Measurements from ENCODE around the gene YAE1. TPM values are rescaled to one million over a fixed set of nuclear protein-coding genes. Genes with fewer than 3 reads are reported as not detected.

YAE1 gene
- total RNA-seq, 4 donors from 2014 or later, result 13.3 to 18.5 (median 17.0) TPM

DNA sequence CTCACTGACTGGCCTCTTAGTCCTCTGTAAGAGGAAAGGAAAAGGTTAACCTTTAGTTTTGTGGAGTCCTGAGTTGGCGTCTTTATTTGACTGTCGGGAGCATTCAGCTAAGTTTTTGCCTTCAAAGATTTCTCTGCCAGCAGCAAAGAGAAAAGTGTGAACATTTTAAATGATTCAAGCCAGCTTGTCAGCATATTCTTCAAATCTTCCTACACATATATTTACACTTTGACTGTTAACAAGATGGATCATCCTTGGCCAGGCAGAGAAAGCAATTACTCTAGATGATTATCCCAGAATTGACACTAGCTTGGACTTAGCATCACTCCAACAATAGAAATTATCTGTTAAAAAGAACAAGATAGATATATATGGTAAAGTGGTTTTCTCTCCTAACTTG is 15.8 kb upstream of the YAE1 start:
- Histone ChIP-seq H3K27ac (replicated peaks in 1 of 4) (no peak overlapping the region), H3K4me3 (no peak overlapping the region), H3K36me3 (no peaks in the 10 kb centered on the region), H3K9me3 (peaks cover 0 to 23% (median 15%) of the 10 kb centered on the region in 4 donors), H3K4me1 (no peaks in the 10 kb centered on the region), H3K27me3 (peaks cover 0 to 4% (median 0%) of the 10 kb centered on the region in 4 donors)
- WGBS, result 35% methylated on average over 2 of the region's 2 CpGs
- no peak for DNase-seq (ENCODE audit: extremely low spot score)
- intact Hi-C loops (cut with DNase I), result no loop called here
- TF ChIP-seq, protein P1, sequence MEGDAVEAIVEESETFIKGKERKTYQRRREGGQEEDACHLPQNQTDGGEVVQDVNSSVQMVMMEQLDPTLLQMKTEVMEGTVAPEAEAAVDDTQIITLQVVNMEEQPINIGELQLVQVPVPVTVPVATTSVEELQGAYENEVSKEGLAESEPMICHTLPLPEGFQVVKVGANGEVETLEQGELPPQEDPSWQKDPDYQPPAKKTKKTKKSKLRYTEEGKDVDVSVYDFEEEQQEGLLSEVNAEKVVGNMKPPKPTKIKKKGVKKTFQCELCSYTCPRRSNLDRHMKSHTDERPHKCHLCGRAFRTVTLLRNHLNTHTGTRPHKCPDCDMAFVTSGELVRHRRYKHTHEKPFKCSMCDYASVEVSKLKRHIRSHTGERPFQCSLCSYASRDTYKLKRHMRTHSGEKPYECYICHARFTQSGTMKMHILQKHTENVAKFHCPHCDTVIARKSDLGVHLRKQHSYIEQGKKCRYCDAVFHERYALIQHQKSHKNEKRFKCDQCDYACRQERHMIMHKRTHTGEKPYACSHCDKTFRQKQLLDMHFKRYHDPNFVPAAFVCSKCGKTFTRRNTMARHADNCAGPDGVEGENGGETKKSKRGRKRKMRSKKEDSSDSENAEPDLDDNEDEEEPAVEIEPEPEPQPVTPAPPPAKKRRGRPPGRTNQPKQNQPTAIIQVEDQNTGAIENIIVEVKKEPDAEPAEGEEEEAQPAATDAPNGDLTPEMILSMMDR (IDR thresholded peaks at IDR 0.05), result no peak
- no peak for TF ChIP-seq POLR2AphosphoS5 (IDR thresholded peaks at IDR 0.05)
- TF ChIP-seq POLR2A (IDR thresholded peaks at IDR 0.05; ENCODE audit: low read depth), result no peak
- TF ChIP-seq EP300 (IDR thresholded peaks at IDR 0.05), result no peak

DNA sequence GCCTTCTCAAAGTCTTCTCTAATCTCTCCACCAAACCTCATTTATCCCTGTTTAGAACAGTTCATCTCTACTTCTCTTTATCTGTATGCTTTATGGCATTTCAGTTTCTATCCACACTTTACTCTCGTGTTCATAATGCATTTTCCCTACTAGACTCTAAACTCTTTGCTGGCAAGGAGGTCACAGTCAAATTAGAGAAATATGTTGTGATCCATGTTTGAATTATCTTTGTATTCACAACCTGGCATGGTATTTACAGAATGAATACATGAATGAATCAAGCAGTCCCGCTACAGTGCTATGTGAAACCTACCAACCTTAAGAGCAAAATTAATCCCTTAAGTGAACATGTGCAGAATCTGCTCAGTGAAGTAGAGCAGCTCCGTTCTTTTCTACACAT is 12.8 kb upstream of the YAE1 start:
- Histone ChIP-seq H3K36me3 (no peaks in the 10 kb centered on the region), H3K4me3 (no peak overlapping the region), H3K27ac (replicated peaks in 1 of 4) (no peak overlapping the region), H3K27me3 (no peaks in the 10 kb centered on the region), H3K4me1 (no peaks in the 10 kb centered on the region), H3K9me3 (no peaks in the 10 kb centered on the region)
- DNase-seq (ENCODE audit: extremely low spot score), result no peak
- TF ChIP-seq POLR2A (IDR thresholded peaks at IDR 0.05; ENCODE audit: low read depth), result no peak
- TF ChIP-seq POLR2AphosphoS5 (IDR thresholded peaks at IDR 0.05), result no peak
- TF ChIP-seq EP300 (IDR thresholded peaks at IDR 0.05), result no peak
- TF ChIP-seq, protein P1 (IDR thresholded peaks at IDR 0.05), result no peak
- 78% methylated on average over 3 of the region's 3 CpGs for WGBS
- intact Hi-C loops (cut with DNase I), result no loop called here

DNA sequence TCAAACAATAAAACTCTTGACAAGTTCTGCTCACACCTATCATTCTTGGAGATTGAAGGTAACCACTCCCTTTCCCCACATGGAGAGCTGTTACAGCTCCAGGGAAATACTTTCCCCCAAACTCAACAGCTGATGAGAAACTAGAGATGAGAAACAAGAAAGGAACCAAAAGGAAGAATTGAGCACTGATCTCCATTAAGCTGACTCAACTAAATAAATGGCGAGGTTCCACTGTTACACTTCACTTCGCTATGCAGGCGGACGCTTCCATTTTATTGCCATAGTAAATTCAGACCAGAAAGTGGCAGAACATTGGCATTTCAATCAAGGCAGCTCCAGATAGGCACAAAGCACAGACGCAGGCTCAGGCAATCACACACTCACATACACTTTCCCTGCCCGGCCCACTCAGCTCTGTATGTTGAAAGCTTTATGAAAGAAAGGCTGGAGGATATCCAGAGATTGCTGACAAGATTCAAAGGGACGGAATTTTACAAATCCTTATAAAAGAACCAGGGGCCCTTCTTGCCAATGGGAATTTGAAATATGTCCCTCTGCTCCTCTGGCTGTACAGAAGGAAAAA is 11.5 kb upstream of the YAE1 start:
- TF ChIP-seq, protein P1 (IDR thresholded peaks at IDR 0.05), result no peak
- TF ChIP-seq EP300 (IDR thresholded peaks at IDR 0.05) (no peak), POLR2AphosphoS5 (IDR thresholded peaks at IDR 0.05) (no peak), POLR2A (IDR thresholded peaks at IDR 0.05; ENCODE audit: low read depth) (no peak)
- DNase-seq (ENCODE audit: extremely low spot score), result no peak
- Histone ChIP-seq H3K27me3 (no peaks in the 10 kb centered on the region), H3K27ac (replicated peaks in 1 of 4) (no peak overlapping the region), H3K4me1 (no peaks in the 10 kb centered on the region), H3K9me3 (no peaks in the 10 kb centered on the region), H3K4me3 (no peak overlapping the region), H3K36me3 (no peaks in the 10 kb centered on the region)
- WGBS, result 74% methylated on average over 7 of the region's 7 CpGs
- intact Hi-C loops (cut with DNase I), result no loop called here

DNA sequence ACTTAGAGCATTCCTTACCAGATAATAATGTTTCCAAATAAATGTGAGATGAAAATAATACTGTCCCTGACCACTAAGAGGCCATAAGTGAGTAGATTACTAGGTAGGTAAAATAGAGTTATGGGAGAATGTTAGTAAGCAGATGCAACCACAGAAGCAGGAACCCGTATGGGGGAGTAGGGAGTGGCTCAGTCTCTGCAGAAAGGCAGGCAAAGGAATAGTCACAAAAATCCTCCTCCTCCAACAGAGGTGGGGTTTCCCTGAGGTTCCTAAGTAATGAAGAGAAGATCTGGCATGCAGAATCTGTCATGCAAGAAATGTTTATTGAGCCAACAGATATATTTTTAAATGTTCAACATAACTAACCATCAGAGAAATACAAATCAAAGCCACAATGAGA is 9.0 kb upstream of the YAE1 start:
- Histone ChIP-seq H3K36me3 (no peaks in the 10 kb centered on the region), H3K9me3 (no peaks in the 10 kb centered on the region), H3K27me3 (no peaks in the 10 kb centered on the region), H3K4me1 (no peaks in the 10 kb centered on the region), H3K4me3 (no peak overlapping the region), H3K27ac (replicated peaks in 1 of 4) (no peak overlapping the region)
- TF ChIP-seq POLR2AphosphoS5 (IDR thresholded peaks at IDR 0.05), result no peak
- TF ChIP-seq, protein P1 (IDR thresholded peaks at IDR 0.05), result no peak
- no peak for TF ChIP-seq EP300 (IDR thresholded peaks at IDR 0.05)
- TF ChIP-seq POLR2A (IDR thresholded peaks at IDR 0.05; ENCODE audit: low read depth), result no peak
- 36% methylated on average over 1 of the region's 1 CpG for WGBS
- intact Hi-C loops (cut with DNase I), result no loop called here
- DNase-seq (ENCODE audit: extremely low spot score), result no peak

DNA sequence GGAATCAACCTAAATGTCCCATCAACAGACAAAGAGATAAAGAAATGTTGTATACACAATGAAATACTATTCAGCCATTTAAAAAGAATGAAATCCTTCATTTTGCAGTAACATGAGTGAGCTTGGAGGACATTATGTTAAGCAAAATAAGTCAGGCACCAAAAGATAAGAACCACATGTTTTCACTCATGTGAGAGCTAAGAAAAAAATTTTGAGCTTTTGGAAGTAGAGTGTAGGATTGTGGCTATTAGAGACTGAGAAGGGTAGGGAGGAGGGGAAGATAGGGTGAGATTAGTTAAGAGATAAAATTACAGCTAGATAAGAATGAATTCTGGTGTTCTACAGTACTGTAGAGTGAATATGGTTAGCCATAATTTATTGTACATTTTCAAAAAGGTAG is 8.3 kb upstream of the YAE1 start:
- H3K4me1 ChIP-seq, result no peaks in the 10 kb centered on the region
- H3K4me3 ChIP-seq, result no peak overlapping the region
- no peak for DNase-seq (ENCODE audit: extremely low spot score)
- H3K9me3 ChIP-seq, result no peaks in the 10 kb centered on the region
- H3K27me3 ChIP-seq, result no peaks in the 10 kb centered on the region
- intact Hi-C loops (cut with DNase I), result no loop called here
- H3K27ac ChIP-seq (replicated peaks in 1 of 4), result no peak overlapping the region
- no peak for TF ChIP-seq POLR2AphosphoS5 (IDR thresholded peaks at IDR 0.05)
- TF ChIP-seq POLR2A (IDR thresholded peaks at IDR 0.05; ENCODE audit: low read depth), result no peak
- TF ChIP-seq EP300 (IDR thresholded peaks at IDR 0.05), result no peak
- TF ChIP-seq, protein P1 (IDR thresholded peaks at IDR 0.05), result no peak
- no peaks in the 10 kb centered on the region for H3K36me3 ChIP-seq
